GM21576 (cell line): ENCODE data around the gene CSHL1.
"Not testable (repeated sequence)": the region's sequence is repeated elsewhere in the genome, so short reads cannot be mapped to it uniquely, and the experiment has no call there.

Source experiments
- ATAC-seq: cut with Tn5 transposase; IDR thresholded peaks from one replicate; pipeline ENCODE4 v1.9.1; 2021; ENCODE audit warnings: mild to moderate bottlenecking, moderate library complexity; ENCODE audit not compliant: unreplicated experiment

Gene CSHL1

DNA sequence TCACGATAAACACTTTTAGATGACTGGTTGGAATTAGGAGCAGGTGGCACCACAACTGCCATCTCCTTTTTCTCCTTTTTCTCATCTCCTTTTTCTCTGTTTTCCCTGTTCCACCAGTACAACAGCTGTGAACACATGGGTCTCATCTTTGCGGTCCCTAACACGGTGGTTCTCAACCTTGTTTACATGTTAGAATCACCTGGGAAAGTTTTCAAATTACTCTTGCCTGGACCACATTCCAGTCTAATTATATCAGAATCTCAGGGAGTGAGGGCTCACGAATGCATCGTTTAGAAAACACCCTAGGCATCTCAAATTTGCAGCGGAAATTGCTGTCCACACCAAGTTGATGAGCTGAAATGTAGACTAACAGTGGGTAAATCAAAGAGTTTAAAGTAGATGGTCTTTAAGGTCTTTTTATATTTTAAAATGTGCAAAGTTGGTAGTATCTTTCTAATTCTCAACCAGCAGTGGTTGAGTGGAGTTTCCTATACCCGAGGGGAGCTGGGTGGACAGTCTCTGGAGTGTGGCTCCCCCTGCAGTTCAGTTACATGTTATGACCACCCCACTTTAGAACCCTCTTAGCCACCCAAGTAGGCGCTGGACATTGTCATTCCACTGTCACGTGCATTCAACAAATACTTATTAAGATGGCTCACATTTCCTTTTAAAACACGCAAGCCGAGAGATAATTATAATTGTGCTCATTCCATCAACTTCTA, 18.6 kb downstream of the CSHL1 start:
- ATAC-seq: not testable (repeated sequence)

- ATAC-seq: not testable (repeated sequence)
Observed at GRCh38 chr17:63889026-63889848, 21.8 kb downstream of the CSHL1 start.

DNA sequence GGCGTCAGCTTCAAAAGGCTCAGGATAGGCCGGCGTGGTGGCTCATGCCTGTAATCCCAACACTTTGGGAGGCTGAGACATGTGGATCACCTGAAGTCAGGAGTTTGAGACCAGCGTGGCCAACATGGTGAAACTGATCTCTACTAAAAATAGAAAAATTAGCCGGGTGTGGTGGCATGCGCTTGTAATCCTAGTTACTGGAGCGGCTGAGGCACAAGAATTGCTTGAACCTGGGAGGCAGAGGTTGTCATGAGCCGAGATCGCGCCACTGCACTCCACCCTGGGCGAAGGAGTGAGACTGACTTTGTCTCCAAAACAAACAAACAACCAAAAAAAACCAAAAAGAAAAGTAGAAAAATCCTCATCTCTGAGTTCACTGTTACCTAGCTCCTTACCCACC, 25.9 kb downstream of the CSHL1 start:
- ATAC-seq: not testable (repeated sequence)

- not testable (repeated sequence) for ATAC-seq
Observed at GRCh38 chr17:63882626-63883126, 28.4 kb downstream of the CSHL1 start.

- ATAC-seq: no peak
Observed at GRCh38 chr17:63881935-63882601, 29.0 kb downstream of the CSHL1 start, which contains the start of gene GH2. GH2 (minus strand) TSS chr17:63881944; CDS start chr17:63881801, 143 bp downstream.

- not testable (repeated sequence) for ATAC-seq
Observed at GRCh38 chr17:63881337-63881736, 29.7 kb downstream of the CSHL1 start.

DNA sequence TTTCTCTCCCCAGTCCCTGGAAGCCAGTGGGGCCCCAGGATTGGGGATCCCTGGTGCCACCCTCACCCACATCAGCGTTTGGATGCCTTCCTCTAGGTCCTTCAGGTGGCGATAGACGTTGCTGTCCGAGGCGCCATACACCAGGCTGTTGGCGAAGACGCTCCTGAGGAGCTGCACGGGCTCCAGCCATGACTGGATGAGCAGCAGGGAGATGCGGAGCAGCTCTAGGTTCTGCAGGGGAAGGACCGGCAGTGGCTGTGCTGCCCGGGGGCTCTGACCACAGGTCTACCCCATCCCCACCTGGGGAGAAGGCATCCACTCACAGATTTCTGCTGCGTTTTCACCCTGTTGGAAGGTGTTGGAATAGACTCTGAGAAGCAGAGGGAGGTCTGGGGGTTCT, 30.4 kb downstream of the CSHL1 start:
- no peak for ATAC-seq

GRCh38 chr17:63878413-63878812, 32.6 kb downstream of the CSHL1 start:
- not testable (repeated sequence) for ATAC-seq

DNA sequence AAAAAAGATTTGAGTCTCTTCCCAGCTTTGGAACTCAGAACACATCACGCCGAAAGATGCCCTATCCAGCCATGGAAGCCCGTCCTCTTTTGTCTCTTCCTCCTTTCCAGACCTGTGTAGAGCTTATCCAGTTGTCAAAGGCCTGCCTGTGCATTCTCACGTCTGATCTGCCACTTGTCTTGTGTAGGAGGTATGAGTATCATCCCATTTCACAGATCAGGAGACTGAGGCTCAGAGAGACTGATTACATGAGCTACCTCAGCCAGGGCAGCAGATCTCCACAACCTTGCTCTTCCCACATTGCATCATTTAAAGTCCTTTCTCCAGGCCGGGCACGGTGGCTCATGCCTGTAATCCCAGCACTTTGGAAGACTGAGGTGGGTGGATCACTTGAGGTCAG, 36.4 kb downstream of the CSHL1 start:
- ATAC-seq: not testable (repeated sequence)

GRCh38 chr17:63874061-63874626, 36.9 kb downstream of the CSHL1 start:
- not testable (repeated sequence) for ATAC-seq

- ATAC-seq: not testable (repeated sequence)
Observed at GRCh38 chr17:63873577-63873976, 37.5 kb downstream of the CSHL1 start, which contains the start of gene CSH2. CSH2 (minus strand) TSS chr17:63873677; CDS start chr17:63873614, 63 bp downstream.

- ATAC-seq: not testable (repeated sequence)
Observed at GRCh38 chr17:63871646-63872365, 39.3 kb downstream of the CSHL1 start.

- not testable (repeated sequence) for ATAC-seq
Observed at GRCh38 chr17:63870292-63870665, 40.8 kb downstream of the CSHL1 start.

DNA sequence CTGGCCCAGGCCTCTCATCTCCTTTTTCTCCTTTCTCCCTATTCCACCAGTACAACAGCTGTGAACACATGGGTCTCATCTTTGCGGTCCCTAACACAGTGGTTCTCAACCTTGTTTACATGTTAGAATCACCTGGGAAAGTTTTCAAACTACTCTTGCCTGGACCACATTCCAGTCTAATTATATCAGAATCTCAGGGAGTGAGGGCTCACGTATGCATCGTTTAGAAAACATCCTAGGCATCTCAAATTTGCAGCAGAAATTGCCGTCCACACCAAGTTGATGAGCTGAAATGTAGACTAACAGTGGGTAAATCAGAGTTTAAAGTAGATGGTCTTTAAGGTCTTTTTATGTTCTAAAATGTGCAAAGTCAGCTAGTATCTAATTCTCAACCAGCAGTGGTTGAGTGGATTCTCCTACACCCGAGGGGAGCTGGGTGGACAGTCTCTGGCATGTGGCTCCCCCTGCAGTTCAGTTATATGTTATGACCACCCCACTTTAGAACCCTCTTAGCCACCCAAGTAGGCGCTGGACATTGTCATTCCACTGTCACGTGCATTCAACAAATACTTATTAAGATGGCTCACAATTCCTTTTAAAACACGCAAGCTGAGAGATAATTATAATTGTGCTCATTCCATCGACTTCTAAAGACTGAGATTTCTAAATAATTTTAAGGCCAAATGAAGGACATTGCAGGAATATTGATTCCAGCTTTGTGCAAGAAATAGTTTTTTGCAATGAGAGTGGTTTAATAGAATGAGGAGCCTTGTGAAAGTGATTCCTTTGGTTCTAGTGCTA, 41.4 kb downstream of the CSHL1 start:
- not testable (repeated sequence) for ATAC-seq

- not testable (repeated sequence) for ATAC-seq
Observed at GRCh38 chr17:63866625-63867024, 44.4 kb downstream of the CSHL1 start.
